HG03175 (cell line): ENCODE measurements around the gene CD244.

ENCODE experiments used
- ATAC-seq: cut with Tn5 transposase; IDR thresholded peaks from one replicate; pipeline ENCODE4 v1.9.1; 2021; ENCODE audit warnings: mild to moderate bottlenecking, moderate library complexity; ENCODE audit not compliant: unreplicated experiment

Gene CD244

GRCh38 chr1:160814856-160815255, 47.8 kb downstream of the CD244 start:
- ATAC-seq = no peak

GRCh38 chr1:160814316-160814715, 48.4 kb downstream of the CD244 start:
- ATAC-seq = no peak

- no peak for ATAC-seq
Observed at GRCh38 chr1:160813215-160813614, 49.5 kb downstream of the CD244 start.

- ATAC-seq = no peak
Observed at GRCh38 chr1:160811147-160811546, 51.5 kb downstream of the CD244 start.

- ATAC-seq = no peak
Observed at GRCh38 chr1:160810486-160810885, 52.2 kb downstream of the CD244 start.

- ATAC-seq = no peak
Observed at GRCh38 chr1:160808289-160808688, 54.4 kb downstream of the CD244 start.

- no peak for ATAC-seq
Observed at GRCh38 chr1:160807738-160808137, 54.9 kb downstream of the CD244 start.

- no peak for ATAC-seq
Observed at GRCh38 chr1:160807247-160807646, 55.4 kb downstream of the CD244 start.

GRCh38 chr1:160806784-160807183, 55.9 kb downstream of the CD244 start:
- ATAC-seq = no peak

GRCh38 chr1:160806109-160806665, 56.5 kb downstream of the CD244 start:
- ATAC-seq = no peak

GRCh38 chr1:160801836-160802580, 60.7 kb downstream of the CD244 start:
- no peak for ATAC-seq

GRCh38 chr1:160800645-160801408, 61.9 kb downstream of the CD244 start:
- ATAC-seq = no peak

- ATAC-seq = no peak
Observed at GRCh38 chr1:160800142-160800541, 62.5 kb downstream of the CD244 start.

GRCh38 chr1:160799641-160800040, 63.0 kb downstream of the CD244 start:
- no peak for ATAC-seq

GRCh38 chr1:160798439-160798838, 64.2 kb downstream of the CD244 start:
- ATAC-seq = no peak

- ATAC-seq = no peak
Observed at GRCh38 chr1:160797861-160798273, 64.8 kb downstream of the CD244 start.

- no peak for ATAC-seq
Observed at GRCh38 chr1:160797271-160797709, 65.4 kb downstream of the CD244 start.

- peak; percentile 82 for ATAC-seq
Observed at GRCh38 chr1:160795951-160796383, 66.7 kb downstream of the CD244 start, which contains the start of gene LY9. Gene LY9 (plus strand): TSS chr1:160796174. CDS start chr1:160796188, 14 bp downstream.

- ATAC-seq = no peak
Observed at GRCh38 chr1:160794376-160794775, 68.3 kb downstream of the CD244 start.

GRCh38 chr1:160789702-160790611, 72.7 kb downstream of the CD244 start:
- peak; percentile 89 for ATAC-seq
